GM21528 (cell line): Measurements from ENCODE around the gene GALNTL6.
"Not testable (repeated sequence)": the region's sequence is repeated elsewhere in the genome, so short reads cannot be mapped to it uniquely, and the experiment has no call there.

Source experiments
- ATAC-seq: cut with Tn5 transposase; IDR thresholded peaks from one replicate; pipeline ENCODE4 v1.9.1; 2021; ENCODE audit warnings: mild to moderate bottlenecking, moderate library complexity; ENCODE audit not compliant: unreplicated experiment, low FRiP score

GALNTL6 gene

DNA sequence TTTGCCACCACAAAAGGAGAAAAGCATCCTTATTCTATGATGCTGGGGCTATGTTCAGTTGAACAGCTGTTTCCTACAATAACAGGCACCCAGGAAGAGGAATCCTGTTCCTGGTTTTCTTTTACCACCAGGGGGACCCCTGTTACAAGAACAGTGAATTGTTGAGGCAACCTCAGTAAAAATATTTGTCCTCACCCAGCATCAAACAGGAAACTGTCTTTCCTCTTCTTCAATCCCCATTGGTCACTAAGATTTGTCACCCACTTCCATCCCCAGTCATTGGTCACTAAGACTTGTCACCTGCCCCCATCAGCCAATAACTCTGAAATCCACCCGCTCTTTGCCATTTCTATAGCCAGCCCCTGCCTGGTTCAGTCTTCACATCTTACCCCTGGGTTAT, 1211.9 kb downstream of the GALNTL6 start:
- peak; percentile 88 for ATAC-seq

DNA sequence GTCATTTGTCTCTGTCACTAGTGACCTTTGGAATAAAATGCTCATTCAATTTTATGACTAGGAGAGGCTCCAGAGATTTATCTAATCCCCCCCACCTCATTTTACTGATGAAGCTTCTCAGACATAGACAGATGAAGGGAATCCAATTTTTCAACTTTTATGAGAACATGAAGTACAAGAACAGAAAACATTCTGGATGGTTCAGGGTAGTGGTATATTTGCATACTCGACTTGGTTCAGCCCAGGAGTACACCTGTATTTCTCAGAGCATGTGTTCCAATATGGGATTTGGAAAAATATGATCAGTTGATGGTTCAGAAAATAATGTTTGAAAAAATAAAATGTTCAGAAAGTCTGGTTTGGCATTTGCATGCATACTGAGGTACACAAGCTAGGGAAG, 1224.0 kb downstream of the GALNTL6 start:
- ATAC-seq: no peak

DNA sequence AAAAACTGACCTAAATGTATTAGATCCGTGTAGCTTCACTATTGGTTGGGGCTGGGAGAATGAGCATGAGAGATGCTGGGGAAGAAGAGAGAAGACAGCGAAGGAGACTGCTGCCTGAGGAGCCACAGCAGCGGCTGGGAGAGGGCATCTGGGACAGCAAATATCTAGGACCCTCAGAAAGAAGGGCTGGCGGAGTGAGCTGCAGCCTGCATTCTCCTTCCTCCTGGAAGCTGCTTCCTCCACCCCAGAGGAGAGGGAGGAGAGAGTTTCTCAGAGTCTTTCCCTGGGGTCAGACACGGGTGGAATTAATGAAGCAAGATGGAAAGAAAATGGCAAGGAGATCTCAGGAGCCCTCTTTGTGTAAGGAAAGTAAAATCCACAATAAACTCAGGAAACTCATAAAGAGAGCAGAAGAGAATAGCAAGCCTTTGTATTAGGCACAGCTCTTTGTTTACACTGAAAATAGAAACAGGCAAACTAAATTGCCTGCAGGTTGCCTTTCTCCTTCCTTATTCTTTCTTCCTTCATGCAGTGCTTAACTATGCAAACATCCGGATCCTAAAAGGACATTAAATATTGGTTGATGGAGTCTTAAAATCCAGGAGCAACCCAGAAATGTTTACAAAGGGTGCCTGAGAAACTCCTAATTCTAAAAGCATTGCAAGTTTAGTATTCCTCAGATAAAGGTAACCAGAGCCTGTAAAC, 1225.1 kb downstream of the GALNTL6 start:
- ATAC-seq: no peak

GRCh38 chr4:173039617-173040577, 1226.7 kb downstream of the GALNTL6 start:
- ATAC-seq: no peak

DNA sequence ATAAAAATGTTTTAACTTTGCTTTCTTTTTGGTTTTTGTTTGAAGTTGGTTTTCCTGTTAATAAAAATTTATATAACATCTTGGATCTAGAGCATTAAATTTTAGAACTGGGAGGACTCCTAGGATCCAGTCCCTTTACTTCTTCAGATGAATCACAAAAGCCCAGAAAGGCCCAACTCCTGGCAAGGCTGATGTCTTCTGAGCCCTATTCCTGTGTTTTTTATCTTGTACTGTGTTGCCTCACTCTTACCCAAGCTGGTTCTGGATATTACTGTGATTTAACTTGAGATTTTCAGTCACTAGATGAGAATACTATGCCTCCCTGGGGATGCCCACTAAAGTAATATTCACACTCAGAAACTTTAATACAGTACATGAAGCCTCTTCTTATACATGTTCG, 1228.3 kb downstream of the GALNTL6 start:
- no peak for ATAC-seq

GRCh38 chr4:173042139-173042538, 1228.9 kb downstream of the GALNTL6 start:
- ATAC-seq: not testable (repeated sequence)

DNA sequence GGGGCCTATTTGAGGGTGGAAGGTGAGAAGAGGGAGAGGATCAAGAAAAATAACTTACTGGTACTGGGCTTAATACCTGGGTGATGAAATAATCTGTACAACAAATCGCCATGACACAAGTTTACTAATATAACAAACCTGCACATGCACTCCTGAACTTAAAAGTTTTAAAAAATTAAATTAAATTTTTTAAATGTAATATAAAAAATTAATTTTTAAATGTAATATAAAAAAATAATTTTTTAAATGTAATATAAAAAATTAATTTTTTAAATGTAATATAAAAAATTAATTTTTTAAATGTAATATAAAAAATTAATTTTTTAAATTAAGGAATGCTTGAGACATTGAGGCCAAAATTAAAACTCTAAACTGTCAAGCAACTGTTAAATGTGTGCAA, 1231.1 kb downstream of the GALNTL6 start:
- no peak for ATAC-seq

DNA sequence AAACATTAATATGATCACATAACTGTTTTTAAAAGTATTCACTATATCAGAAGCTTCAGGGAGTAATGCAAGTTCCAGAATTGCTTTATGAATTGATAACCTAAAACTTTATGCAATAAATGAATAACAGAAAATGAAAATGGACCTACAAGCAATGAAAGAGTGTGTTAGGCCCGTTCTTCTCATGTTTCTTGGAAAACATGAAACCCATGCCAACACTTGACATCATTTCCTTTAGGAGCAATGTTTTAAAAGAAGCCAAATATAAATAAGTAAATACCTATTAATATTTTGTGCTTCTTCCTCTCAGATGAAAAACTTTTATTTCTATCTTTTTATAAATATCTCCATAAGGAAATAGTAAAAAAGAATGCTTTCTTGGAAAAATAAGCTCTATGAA, 1232.4 kb downstream of the GALNTL6 start:
- ATAC-seq: no peak

GRCh38 chr4:173046144-173046543, 1232.9 kb downstream of the GALNTL6 start:
- no peak for ATAC-seq

- no peak for ATAC-seq
Measured at GRCh38 chr4:173046818-173047217, 1233.6 kb downstream of the GALNTL6 start.

DNA sequence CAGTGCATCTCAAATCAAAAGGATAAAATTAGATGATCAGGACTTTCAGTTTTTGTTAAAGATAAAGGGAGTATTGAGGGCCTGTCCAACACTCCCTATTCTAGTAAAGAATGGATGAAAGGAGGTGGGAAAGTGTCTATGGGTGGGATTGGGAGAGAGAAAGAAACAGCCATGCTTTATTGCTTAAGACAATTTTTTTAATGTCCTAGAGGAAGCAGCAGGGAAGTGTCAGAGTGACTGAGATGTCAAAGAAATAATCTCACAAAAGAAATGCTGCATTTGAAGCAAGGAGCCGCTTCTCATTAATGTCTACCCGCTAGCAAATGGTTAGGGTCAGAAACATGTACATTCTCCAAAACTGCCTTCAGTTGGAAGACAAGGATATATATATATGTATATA, 1238.0 kb downstream of the GALNTL6 start:
- ATAC-seq: no peak

DNA sequence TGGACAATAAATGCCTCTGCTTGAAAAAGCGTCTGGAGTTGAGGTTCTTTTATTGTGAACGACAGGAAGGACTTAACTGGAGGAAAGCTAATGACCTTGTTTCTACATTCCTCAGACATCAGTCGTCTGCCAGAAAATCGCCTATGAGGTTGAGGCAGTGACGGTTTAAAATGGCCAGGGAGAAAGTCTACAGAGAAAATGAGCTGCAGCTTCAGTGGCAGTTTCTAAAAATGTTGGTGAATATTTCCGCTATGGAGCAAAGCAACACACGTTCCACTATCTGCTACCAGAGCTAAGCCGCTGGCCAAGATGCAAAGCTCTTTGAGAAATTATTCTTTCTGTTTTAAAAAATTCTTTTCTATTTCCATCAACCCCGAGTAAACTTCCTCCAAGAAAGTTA, 1238.5 kb downstream of the GALNTL6 start:
- no peak for ATAC-seq

DNA sequence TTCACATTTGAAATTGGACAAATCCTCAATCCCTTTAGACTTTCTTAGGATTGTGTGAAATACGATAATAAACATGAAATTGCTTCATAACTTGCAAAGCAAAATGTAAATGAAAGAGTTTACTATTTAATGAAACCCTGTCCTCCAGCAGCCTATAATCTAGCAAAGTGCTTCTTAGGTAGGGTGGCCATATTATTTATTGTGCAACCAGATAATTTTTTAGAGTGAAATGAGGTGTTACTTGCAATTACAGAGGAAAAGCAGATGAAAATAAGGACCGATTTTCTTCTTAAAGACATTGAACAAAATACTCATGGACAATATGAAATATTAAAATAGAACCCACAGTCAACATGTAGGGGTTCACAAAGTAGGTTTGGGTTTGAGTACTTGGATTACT, 1239.2 kb downstream of the GALNTL6 start:
- ATAC-seq: no peak

- ATAC-seq: no peak
Measured at GRCh38 chr4:173056271-173056670, 1243.1 kb downstream of the GALNTL6 start.

- ATAC-seq: no peak
Measured at GRCh38 chr4:173056710-173057109, 1243.5 kb downstream of the GALNTL6 start.

DNA sequence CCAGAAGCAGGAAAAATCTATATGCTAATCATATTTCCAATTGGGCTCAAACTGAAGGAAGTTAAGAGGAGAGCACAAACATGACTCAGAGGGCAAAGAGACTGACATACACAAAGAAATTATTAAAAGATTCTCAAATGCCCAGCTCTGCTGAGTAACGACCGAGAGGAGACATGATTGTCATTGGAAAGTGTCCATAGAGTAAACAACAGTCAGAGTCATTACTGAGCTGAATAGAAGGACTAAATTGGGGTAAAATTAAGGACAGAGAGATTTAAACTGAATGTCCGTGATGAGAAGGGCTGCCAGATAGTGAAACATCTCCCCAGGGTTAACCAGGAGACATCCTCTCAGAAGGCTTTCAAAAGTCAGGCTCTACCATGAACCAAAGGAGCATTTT, 1244.2 kb downstream of the GALNTL6 start:
- ATAC-seq: no peak

DNA sequence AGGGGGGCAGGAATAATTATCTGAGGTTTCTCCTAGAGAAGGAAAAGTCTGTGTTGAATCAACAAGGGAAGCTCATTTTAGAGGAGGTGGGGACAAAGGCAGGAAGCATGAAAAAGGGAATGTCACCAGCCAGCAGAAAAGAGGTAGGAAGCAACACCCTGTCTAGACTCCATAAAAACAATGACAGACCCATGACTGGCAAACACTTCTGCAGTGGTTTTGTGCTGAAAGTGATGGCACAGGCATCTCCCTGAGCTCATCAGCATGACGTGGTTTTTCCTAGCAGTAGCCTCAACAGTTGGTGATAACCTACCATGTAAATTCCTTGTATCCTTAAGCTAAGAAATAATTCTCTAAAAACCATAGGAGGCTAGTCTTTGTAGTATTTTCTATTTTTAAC, 1244.7 kb downstream of the GALNTL6 start:
- no peak for ATAC-seq

GRCh38 chr4:173061160-173061559, 1248.0 kb downstream of the GALNTL6 start:
- ATAC-seq: no peak

- no peak for ATAC-seq
Measured at GRCh38 chr4:173073939-173074500, 1260.8 kb downstream of the GALNTL6 start.

- ATAC-seq: no peak
Measured at GRCh38 chr4:173074501-173074946, 1261.3 kb downstream of the GALNTL6 start.

DNA sequence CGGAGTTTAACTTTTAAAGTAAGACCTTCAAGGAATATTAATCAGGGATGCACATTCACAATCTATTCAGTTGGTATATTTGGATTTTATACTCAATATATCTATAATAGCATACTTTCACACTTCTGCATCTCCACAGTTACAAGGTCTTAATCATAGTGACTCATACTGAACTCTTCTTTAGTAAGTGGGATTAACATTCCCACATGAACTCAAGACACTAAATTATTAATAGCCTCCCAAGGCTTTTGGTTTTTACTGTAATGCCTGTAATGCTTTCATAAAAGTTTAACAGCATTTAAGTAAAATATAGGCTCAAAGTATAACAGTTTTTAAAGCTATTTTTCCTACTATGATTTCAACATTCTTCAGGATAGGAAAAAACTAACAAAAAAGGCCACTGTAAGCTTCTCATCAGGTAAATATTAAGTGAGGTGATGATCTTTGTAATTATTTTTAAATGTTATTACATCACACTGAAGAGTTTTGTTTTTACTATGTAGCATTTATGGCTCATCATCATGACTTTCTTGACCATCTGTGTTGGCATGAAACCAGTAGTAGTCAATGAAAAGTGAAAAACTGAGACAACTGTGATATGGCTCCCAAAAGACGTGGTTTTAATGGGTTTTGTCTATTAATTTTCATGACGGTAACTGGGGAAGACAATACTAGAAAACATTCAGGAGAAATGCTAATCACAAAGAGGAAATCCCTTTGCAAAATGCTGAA, 1263.9 kb downstream of the GALNTL6 start:
- no peak for ATAC-seq
